Measurements from ENCODE around the gene BMERB1.

Gene BMERB1

GRCh38 chr16:15616475-15617165 is 182.2 kb downstream of the BMERB1 start:
- Histone ChIP-seq H3K27ac (ENCODE audit: low read depth, low read length) (no peak overlapping the region), H3K36me3 (ENCODE audit: insufficient read depth, low read length) (peaks cover 77% of the 10 kb centered on the region), H3K9me3 (ENCODE audit: low read length) (no peaks in the 10 kb centered on the region)

GRCh38 chr16:15617901-15618300 is 183.5 kb downstream of the BMERB1 start:
- no peak overlapping the region for H3K9ac ChIP-seq (ENCODE audit: low read length)
- no peaks in the 10 kb centered on the region for H3K27me3 ChIP-seq (ENCODE audit: control insufficient read depth in 1 of 2, insufficient read depth in 2 of 2, low read length in 2 of 2)
- no peak overlapping the region for H3K27ac ChIP-seq (ENCODE audit: low read depth, low read length)
- no peaks in the 10 kb centered on the region for H3K9me3 ChIP-seq (ENCODE audit: low read length)
- H3K36me3 ChIP-seq (ENCODE audit: insufficient read depth, low read length): peaks cover 71% of the 10 kb centered on the region
- H3K4me3 ChIP-seq (ENCODE audit: low read depth in 1 of 2, low read length in 2 of 2): no peak overlapping the region
- no peaks in the 10 kb centered on the region for H3K4me1 ChIP-seq (ENCODE audit: insufficient read depth, low read length)

More at GRCh38 chr16:15616475-15617165, 182.2 kb downstream of the BMERB1 start:
- Histone ChIP-seq H3K27me3 (ENCODE audit: control insufficient read depth in 1 of 2, insufficient read depth in 2 of 2, low read length in 2 of 2) (no peaks in the 10 kb centered on the region), H3K9ac (ENCODE audit: low read length) (no peak overlapping the region), H3K4me3 (ENCODE audit: low read depth in 1 of 2, low read length in 2 of 2) (no peak overlapping the region), H3K4me1 (ENCODE audit: insufficient read depth, low read length) (no peaks in the 10 kb centered on the region)

GRCh38 chr16:15618392-15618791 is 184.0 kb downstream of the BMERB1 start:
- Histone ChIP-seq H3K27me3 (ENCODE audit: control insufficient read depth in 1 of 2, insufficient read depth in 2 of 2, low read length in 2 of 2) (no peaks in the 10 kb centered on the region), H3K4me1 (ENCODE audit: insufficient read depth, low read length) (no peaks in the 10 kb centered on the region), H3K27ac (ENCODE audit: low read depth, low read length) (no peak overlapping the region), H3K36me3 (ENCODE audit: insufficient read depth, low read length) (peaks cover 69% of the 10 kb centered on the region), H3K4me3 (ENCODE audit: low read depth in 1 of 2, low read length in 2 of 2) (no peak overlapping the region), H3K9me3 (ENCODE audit: low read length) (no peaks in the 10 kb centered on the region), H3K9ac (ENCODE audit: low read length) (no peak overlapping the region)

- Histone ChIP-seq H3K27ac (ENCODE audit: low read depth, low read length) (no peak overlapping the region), H3K36me3 (ENCODE audit: insufficient read depth, low read length) (peaks cover 86% of the 10 kb centered on the region), H3K9ac (ENCODE audit: low read length) (no peak overlapping the region), H3K27me3 (ENCODE audit: control insufficient read depth in 1 of 2, insufficient read depth in 2 of 2, low read length in 2 of 2) (no peaks in the 10 kb centered on the region), H3K4me1 (ENCODE audit: insufficient read depth, low read length) (no peaks in the 10 kb centered on the region), H3K4me3 (ENCODE audit: low read depth in 1 of 2, low read length in 2 of 2) (no peak overlapping the region), H3K9me3 (ENCODE audit: low read length) (no peaks in the 10 kb centered on the region)
Observed at GRCh38 chr16:15620611-15621195, 186.3 kb downstream of the BMERB1 start.

- no peak overlapping the region for H3K4me3 ChIP-seq (ENCODE audit: low read depth in 1 of 2, low read length in 2 of 2)
- H3K27ac ChIP-seq (ENCODE audit: low read depth, low read length): no peak overlapping the region
- H3K9ac ChIP-seq (ENCODE audit: low read length): no peak overlapping the region
- no peaks in the 10 kb centered on the region for H3K4me1 ChIP-seq (ENCODE audit: insufficient read depth, low read length)
- H3K9me3 ChIP-seq (ENCODE audit: low read length): no peaks in the 10 kb centered on the region
- H3K36me3 ChIP-seq (ENCODE audit: insufficient read depth, low read length): peaks cover 81% of the 10 kb centered on the region
- no peaks in the 10 kb centered on the region for H3K27me3 ChIP-seq (ENCODE audit: control insufficient read depth in 1 of 2, insufficient read depth in 2 of 2, low read length in 2 of 2)
Observed at GRCh38 chr16:15621456-15621855, 187.1 kb downstream of the BMERB1 start.

DNA sequence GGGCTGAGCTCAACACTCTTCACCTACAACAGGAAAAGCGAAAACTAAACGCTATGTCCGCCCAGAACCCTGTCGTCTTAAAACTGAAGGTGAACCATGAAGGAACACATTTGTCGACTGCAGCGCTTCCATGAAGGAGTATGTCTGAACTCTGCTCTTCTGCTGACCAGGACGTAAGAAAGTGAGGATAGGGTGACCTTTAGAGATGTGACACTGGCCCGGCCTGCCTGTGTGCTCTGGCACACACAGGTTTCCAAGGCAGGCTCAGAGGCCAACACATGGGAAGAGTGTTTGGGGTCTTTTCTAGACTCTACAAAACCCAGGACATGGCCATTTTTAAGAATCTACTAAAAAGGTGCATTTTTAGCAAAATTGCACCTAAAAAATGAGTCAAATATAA is 187.5 kb downstream of the BMERB1 start:
- Histone ChIP-seq H3K36me3 (ENCODE audit: insufficient read depth, low read length) (peaks cover 77% of the 10 kb centered on the region), H3K4me1 (ENCODE audit: insufficient read depth, low read length) (no peaks in the 10 kb centered on the region), H3K27me3 (ENCODE audit: control insufficient read depth in 1 of 2, insufficient read depth in 2 of 2, low read length in 2 of 2) (no peaks in the 10 kb centered on the region), H3K9ac (ENCODE audit: low read length) (no peak overlapping the region), H3K27ac (ENCODE audit: low read depth, low read length) (no peak overlapping the region), H3K9me3 (ENCODE audit: low read length) (no peaks in the 10 kb centered on the region), H3K4me3 (ENCODE audit: low read depth in 1 of 2, low read length in 2 of 2) (no peak overlapping the region)

DNA sequence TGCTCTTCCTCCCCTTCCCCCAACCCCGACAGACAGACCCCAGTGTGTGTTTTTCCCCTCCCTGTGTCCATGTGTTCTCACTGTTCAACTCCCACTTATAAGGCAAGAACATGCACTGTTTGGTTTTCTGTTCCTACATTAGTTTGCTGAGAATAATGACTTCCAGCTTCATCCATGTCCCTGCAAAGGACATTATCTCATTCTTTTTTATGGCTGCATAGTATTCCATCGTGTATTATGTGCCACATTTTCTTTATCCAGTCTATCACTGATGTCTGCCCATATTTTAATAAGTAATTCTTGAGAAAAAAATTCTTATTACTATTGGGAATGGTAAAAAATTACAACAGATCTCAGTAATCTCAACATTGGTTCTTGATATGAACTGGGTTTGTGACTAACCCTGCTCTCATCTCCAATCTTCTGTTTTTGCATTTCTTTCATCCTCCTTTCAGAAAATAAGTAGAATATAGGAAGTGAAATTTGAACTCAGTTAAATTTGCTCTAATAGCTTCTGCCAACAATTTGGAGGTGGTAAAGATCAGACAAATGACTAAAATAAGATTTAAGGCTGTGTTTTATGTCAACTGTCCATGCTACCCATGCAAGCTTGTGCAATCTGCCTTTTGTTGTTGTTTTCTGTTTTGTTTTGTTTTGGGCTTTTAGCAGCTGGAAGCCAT is 197.5 kb downstream of the BMERB1 start:
- H3K4me1 ChIP-seq (ENCODE audit: insufficient read depth, low read length): no peaks in the 10 kb centered on the region
- no peak overlapping the region for H3K4me3 ChIP-seq (ENCODE audit: low read depth in 1 of 2, low read length in 2 of 2)
- no peaks in the 10 kb centered on the region for H3K27me3 ChIP-seq (ENCODE audit: control insufficient read depth in 1 of 2, insufficient read depth in 2 of 2, low read length in 2 of 2)
- H3K9me3 ChIP-seq (ENCODE audit: low read length): no peaks in the 10 kb centered on the region
- H3K27ac ChIP-seq (ENCODE audit: low read depth, low read length): no peak overlapping the region
- H3K9ac ChIP-seq (ENCODE audit: low read length): no peak overlapping the region
- H3K36me3 ChIP-seq (ENCODE audit: insufficient read depth, low read length): peaks cover 72% of the 10 kb centered on the region

- Histone ChIP-seq H3K9me3 (ENCODE audit: low read length) (no peaks in the 10 kb centered on the region), H3K36me3 (ENCODE audit: insufficient read depth, low read length) (peaks cover 73% of the 10 kb centered on the region), H3K9ac (ENCODE audit: low read length) (no peak overlapping the region), H3K4me1 (ENCODE audit: insufficient read depth, low read length) (peaks cover 7% of the 10 kb centered on the region), H3K27me3 (ENCODE audit: control insufficient read depth in 1 of 2, insufficient read depth in 2 of 2, low read length in 2 of 2) (no peaks in the 10 kb centered on the region), H3K4me3 (ENCODE audit: low read depth in 1 of 2, low read length in 2 of 2) (no peak overlapping the region), H3K27ac (ENCODE audit: low read depth, low read length) (no peak overlapping the region)
Observed at GRCh38 chr16:15635926-15636325, 201.5 kb downstream of the BMERB1 start.

DNA sequence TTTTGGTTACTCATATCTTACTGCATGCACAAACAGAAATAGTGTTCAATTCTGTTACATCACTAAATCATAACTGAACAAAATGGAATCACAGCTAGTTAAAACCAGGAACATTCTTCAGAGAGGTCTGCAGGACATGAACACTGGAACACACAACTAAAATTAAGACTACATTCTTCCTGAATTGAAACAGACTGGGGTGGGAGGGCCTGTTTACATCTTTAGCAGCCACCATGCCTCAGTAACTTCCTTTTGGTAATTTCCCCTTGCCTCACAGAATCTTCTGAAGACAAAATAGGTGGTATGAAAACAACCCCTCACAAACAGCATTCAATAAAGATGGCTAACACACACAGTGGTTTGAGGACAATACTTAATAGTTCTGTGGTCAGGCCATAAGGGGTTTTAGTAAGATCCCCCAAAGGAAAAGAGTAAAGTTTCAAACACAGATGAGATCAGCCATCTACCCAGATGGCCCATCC is 202.0 kb downstream of the BMERB1 start:
- Histone ChIP-seq H3K4me3 (ENCODE audit: low read depth in 1 of 2, low read length in 2 of 2) (no peak overlapping the region), H3K27me3 (ENCODE audit: control insufficient read depth in 1 of 2, insufficient read depth in 2 of 2, low read length in 2 of 2) (no peaks in the 10 kb centered on the region), H3K36me3 (ENCODE audit: insufficient read depth, low read length) (peaks cover 70% of the 10 kb centered on the region), H3K9ac (ENCODE audit: low read length) (no peak overlapping the region), H3K9me3 (ENCODE audit: low read length) (no peaks in the 10 kb centered on the region), H3K27ac (ENCODE audit: low read depth, low read length) (no peak overlapping the region), H3K4me1 (ENCODE audit: insufficient read depth, low read length) (peaks cover 12% of the 10 kb centered on the region)
